Tibial artery (tissue), 4 donors: ENCODE measurements around the gene OR6A2.
"Not testable (repeated sequence)": the region's sequence is repeated elsewhere in the genome, so short reads cannot be mapped to it uniquely, and the experiment has no call there.

Experiments
- DNase-seq, 2 donors: peaks; one replicate each; pipeline ENCODE4 v3.0.0-alpha.2; 2019
- H3K27ac ChIP-seq, 2 donors: fragments of 200-600 bp; sonication (generic) in 1 of 2; 1 replicate in 1 of 2; 2 replicates in 1 of 2; pipeline ENCODE4 v1.5.1; 2018 to 2019; ENCODE audit warnings: mild to moderate bottlenecking in 1 of 2
- H3K27me3 ChIP-seq, 2 donors: fragments of 200-600 bp; sonication (generic) in 1 of 2; one replicate each; pipeline versions ENCODE4 v1.5.1 to v1.6.0; 2016 to 2019
- H3K36me3 ChIP-seq, 3 donors: fragments of 200-600 bp; sonication (generic) in 2 of 3; one replicate each; pipeline ENCODE4 v1.5.1; 2016 to 2019; ENCODE audit warnings: mild to moderate bottlenecking in 2 of 3
- H3K4me1 ChIP-seq, 4 donors: fragments of 200-600 bp; sonication (generic) in 2 of 4; 1 replicate in 3 of 4; 2 replicates in 1 of 4; pipeline ENCODE4 v1.5.1; 2016 to 2019
- H3K4me3 ChIP-seq, 2 donors: fragments of 200-600 bp; sonication (generic) in 1 of 2; 1 replicate in 1 of 2; 2 replicates in 1 of 2; pipeline ENCODE4 v1.5.1; 2018 to 2019; ENCODE audit warnings: mild to moderate bottlenecking in 2 of 2
- H3K9me3 ChIP-seq, 3 donors: fragments of 200-600 bp; sonication (generic) in 1 of 3; one replicate each; pipeline ENCODE4 v1.5.1; 2016 to 2019
- intact Hi-C: fragments of 100-400 bp; cut with DNase I; formaldehyde crosslinking; loops from one replicate; pipeline ENCODE4 v1.15.0; 2023; ENCODE audit warnings: low total_unique reads
- TF ChIP-seq, protein P1 (sequence below), 2 experiments: fragments of 200-600 bp in 1 of 2; fragments of 450-650 bp in 1 of 2; IDR thresholded peaks; one replicate each; pipeline ENCODE4 v1.5.1; 2017 to 2019; ENCODE audit warnings: antibody characterized with exemption in 2 of 2, mild to moderate bottlenecking in 1 of 2, moderate library complexity in 1 of 2

Gene OR6A2

DNA sequence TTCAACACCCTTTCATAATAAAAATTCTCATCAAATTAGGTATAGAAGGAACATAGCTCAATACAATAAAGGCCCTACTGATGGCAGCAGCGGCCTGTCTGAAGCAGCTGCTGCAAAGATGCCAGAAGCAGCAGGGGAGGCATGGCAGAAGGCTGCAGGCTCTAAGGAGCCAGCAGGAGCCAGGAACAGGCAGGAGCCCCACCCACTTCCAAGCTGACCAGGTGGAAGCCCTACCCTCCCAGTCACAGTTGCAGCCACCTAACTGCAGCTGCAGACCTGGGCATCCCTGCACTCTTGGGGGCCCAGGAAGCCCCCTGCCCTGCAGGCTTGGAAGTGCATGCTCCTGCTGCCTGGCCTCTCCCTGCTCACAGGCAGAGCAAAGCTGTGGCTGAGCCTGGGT is 18.2 kb upstream of the OR6A2 start:
- H3K4me1 ChIP-seq, result no peaks in the 10 kb centered on the region
- H3K36me3 ChIP-seq, result no peaks in the 10 kb centered on the region
- H3K27ac ChIP-seq, result no peak overlapping the region
- no peaks in the 10 kb centered on the region for H3K27me3 ChIP-seq
- H3K9me3 ChIP-seq, result no peaks in the 10 kb centered on the region
- no peak overlapping the region for H3K4me3 ChIP-seq
- DNase-seq, result no peak
- intact Hi-C loops, result no loop called here
- TF ChIP-seq, protein P1, sequence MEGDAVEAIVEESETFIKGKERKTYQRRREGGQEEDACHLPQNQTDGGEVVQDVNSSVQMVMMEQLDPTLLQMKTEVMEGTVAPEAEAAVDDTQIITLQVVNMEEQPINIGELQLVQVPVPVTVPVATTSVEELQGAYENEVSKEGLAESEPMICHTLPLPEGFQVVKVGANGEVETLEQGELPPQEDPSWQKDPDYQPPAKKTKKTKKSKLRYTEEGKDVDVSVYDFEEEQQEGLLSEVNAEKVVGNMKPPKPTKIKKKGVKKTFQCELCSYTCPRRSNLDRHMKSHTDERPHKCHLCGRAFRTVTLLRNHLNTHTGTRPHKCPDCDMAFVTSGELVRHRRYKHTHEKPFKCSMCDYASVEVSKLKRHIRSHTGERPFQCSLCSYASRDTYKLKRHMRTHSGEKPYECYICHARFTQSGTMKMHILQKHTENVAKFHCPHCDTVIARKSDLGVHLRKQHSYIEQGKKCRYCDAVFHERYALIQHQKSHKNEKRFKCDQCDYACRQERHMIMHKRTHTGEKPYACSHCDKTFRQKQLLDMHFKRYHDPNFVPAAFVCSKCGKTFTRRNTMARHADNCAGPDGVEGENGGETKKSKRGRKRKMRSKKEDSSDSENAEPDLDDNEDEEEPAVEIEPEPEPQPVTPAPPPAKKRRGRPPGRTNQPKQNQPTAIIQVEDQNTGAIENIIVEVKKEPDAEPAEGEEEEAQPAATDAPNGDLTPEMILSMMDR (IDR thresholded peaks at IDR 0.05), result no peak

DNA sequence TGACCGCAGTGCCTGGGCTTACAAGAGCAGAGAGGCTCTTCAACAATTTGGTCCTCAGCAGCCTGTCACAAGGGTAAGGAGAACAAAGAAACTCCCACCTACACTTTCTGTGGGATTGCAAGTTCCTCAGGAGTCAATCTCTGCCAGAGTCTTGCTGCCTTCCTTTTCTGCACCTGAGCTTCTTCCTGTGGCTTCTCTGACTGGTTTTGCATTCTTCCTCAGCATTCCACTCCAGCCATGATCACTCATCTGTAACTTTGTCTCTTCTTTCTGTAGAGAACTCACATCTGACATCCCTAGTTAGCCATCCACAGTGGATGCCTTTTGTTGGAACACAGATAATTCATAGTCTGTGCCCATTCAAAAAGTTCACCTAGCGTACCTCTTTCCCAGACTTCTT is 14.2 kb upstream of the OR6A2 start:
- DNase-seq, result no peak
- no peaks in the 10 kb centered on the region for H3K9me3 ChIP-seq
- TF ChIP-seq, protein P1 (IDR thresholded peaks at IDR 0.05), result no peak
- H3K36me3 ChIP-seq, result no peaks in the 10 kb centered on the region
- no peak overlapping the region for H3K27ac ChIP-seq
- no peaks in the 10 kb centered on the region for H3K27me3 ChIP-seq
- intact Hi-C loops, result loop anchor here (2.0 kb wide), 1 partner anchor 629 kb away; no protein-coding TSS in a partner anchor
- no peak overlapping the region for H3K4me3 ChIP-seq
- H3K4me1 ChIP-seq, result no peaks in the 10 kb centered on the region

DNA sequence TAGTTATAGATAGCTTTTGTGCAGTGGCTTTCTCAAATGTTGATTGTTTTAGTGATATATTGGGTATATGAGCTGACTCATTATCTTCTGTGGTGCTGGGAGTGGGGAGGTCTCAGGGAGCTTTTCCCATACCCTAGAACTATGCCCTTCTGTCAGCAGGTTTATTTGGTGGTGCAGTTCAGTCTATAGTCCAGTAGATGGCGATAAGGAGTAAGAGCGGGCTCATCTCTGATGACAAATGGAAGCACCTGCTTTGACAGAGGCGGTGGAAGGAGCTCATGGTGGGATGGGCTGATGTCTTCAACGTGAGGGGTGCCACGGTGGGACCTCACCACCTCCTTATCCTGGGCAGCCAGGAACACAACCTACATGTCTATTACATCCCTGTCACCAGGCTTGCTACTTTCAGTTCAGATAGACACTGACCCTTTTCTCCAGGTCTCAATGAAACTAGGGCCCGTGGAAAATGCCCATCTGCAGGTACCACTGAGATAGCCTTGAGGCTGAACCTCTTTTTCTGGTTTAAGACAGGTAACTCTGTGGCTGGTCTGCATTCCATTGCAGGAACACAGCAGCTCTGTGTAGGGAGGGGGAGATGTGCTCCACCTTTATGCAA is 13.0 kb upstream of the OR6A2 start:
- no peak for DNase-seq
- no peak overlapping the region for H3K4me3 ChIP-seq
- no peak overlapping the region for H3K27ac ChIP-seq
- no peaks in the 10 kb centered on the region for H3K27me3 ChIP-seq
- H3K4me1 ChIP-seq, result no peaks in the 10 kb centered on the region
- TF ChIP-seq, protein P1 (IDR thresholded peaks at IDR 0.05), result peak; percentile 54 to 79
- intact Hi-C loops, result loop anchor here (2.0 kb wide), 1 partner anchor 630 kb away; no protein-coding TSS in a partner anchor
- no peaks in the 10 kb centered on the region for H3K9me3 ChIP-seq
- no peaks in the 10 kb centered on the region for H3K36me3 ChIP-seq

DNA sequence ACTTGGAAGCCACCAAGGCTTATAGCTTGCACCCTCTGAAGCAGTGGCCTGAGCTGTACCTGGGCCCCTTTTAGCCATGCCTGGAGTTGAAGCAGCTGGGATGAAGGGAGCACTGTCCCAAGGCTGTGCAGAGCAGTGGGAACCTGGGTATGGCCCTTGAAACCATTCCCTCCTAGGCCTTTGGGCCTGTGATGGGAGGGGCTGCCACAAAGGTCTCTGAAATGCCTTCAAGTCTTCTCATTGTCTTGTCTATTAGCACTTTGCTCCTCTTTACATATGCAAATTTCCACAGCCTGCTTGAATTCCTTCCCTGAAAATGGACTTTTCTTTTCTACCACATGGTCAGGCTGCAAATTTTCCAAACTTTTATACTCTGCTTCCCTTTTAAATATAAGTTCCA is 1.6 kb upstream of the OR6A2 start:
- H3K27ac ChIP-seq, H3K4me1 ChIP-seq, intact Hi-C loops: not testable (repeated sequence)

DNA sequence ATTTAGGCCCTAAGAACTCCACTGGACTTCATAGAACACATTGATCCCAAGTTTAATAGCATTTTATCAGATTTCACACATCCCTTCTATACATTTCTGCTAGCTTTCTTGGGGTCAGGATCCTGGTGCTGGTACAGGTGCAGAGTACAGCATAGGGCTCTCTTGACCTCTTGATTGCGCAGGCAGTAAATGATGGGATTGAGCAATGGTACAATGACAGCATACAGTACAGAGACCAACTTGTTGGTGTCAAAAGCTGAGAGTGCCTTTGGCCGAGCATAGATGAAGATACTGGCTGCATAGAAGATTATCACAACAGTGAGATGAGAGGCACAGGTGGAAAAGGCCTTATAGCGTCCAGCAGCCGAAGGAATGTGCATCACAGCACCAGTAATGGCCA is 4.8 kb downstream of the OR6A2 start:
- H3K4me1 ChIP-seq, result no peaks in the 10 kb centered on the region
- intact Hi-C loops, result no loop called here
- no peak overlapping the region for H3K4me3 ChIP-seq
- H3K36me3 ChIP-seq, result no peaks in the 10 kb centered on the region
- TF ChIP-seq, protein P1 (IDR thresholded peaks at IDR 0.05), result no peak
- DNase-seq, result no peak
- no peak overlapping the region for H3K27ac ChIP-seq
- no peaks in the 10 kb centered on the region for H3K27me3 ChIP-seq
- H3K9me3 ChIP-seq, result no peaks in the 10 kb centered on the region

More for the DNA sequence above, 1.6 kb upstream of the OR6A2 start:
- H3K9me3 ChIP-seq, H3K4me3 ChIP-seq, DNase-seq, H3K27me3 ChIP-seq, H3K36me3 ChIP-seq: not testable (repeated sequence)

DNA sequence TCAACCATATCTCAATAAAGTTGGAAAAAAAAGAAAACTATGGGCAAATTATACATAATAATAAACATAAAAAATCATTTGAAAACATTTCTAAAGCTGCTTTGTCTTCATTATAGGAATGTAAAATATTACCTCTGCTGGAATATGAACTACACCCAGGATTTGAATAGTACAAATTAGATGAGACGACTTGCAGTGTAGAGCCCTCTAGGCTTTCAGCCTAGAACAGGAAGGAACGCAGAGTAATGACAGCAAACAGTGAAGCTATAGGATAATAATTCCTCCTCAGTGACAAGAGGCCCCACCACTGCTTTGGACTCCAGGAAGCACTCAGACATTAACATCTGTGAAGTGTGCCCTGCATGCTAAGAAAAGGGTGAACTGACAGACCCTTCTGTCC is 8.9 kb downstream of the OR6A2 start:
- Histone ChIP-seq H3K27me3 (no peaks in the 10 kb centered on the region), H3K9me3 (no peaks in the 10 kb centered on the region), H3K27ac (no peak overlapping the region), H3K4me3 (no peak overlapping the region), H3K4me1 (no peaks in the 10 kb centered on the region), H3K36me3 (no peaks in the 10 kb centered on the region)
- DNase-seq, result no peak
- intact Hi-C loops, result no loop called here
- TF ChIP-seq, protein P1 (IDR thresholded peaks at IDR 0.05), result no peak
